GM19324 (cell line): Measurements from ENCODE around the gene ADAM23.

Experiments used
- ATAC-seq: cut with Tn5 transposase; IDR thresholded peaks from one replicate; pipeline ENCODE4 v1.9.1; 2021; ENCODE audit warnings: mild to moderate bottlenecking, moderate library complexity; ENCODE audit not compliant: unreplicated experiment, low FRiP score

The ADAM23 gene

GRCh38 chr2:206442474-206442832 lies 879 bp upstream of the ADAM23 start:
- ATAC-seq: no peak

- ATAC-seq: peak; percentile 50
Measured at GRCh38 chr2:206443735-206444527, 599 bp downstream of the ADAM23 start.

- no peak for ATAC-seq
Measured at GRCh38 chr2:206445948-206446347, 2.6 kb downstream of the ADAM23 start.

- no peak for ATAC-seq
Measured at GRCh38 chr2:206452242-206452641, 8.9 kb downstream of the ADAM23 start.

GRCh38 chr2:206452750-206453149 lies 9.4 kb downstream of the ADAM23 start:
- no peak for ATAC-seq

- no peak for ATAC-seq
Measured at GRCh38 chr2:206456078-206456754, 12.9 kb downstream of the ADAM23 start.

GRCh38 chr2:206457188-206457634 lies 13.9 kb downstream of the ADAM23 start:
- peak; percentile 91 for ATAC-seq

- ATAC-seq: no peak
Measured at GRCh38 chr2:206462240-206462854, 19.0 kb downstream of the ADAM23 start.

- ATAC-seq: no peak
Measured at GRCh38 chr2:206463685-206464084, 20.4 kb downstream of the ADAM23 start.

- ATAC-seq: no peak
Measured at GRCh38 chr2:206464597-206464996, 21.3 kb downstream of the ADAM23 start.

- ATAC-seq: no peak
Measured at GRCh38 chr2:206471524-206472062, 28.3 kb downstream of the ADAM23 start.

- no peak for ATAC-seq
Measured at GRCh38 chr2:206472094-206472493, 28.8 kb downstream of the ADAM23 start.

GRCh38 chr2:206474099-206474498 lies 30.8 kb downstream of the ADAM23 start:
- ATAC-seq: no peak

GRCh38 chr2:206477296-206477695 lies 34.0 kb downstream of the ADAM23 start:
- no peak for ATAC-seq

- ATAC-seq: no peak
Measured at GRCh38 chr2:206478340-206478739, 35.0 kb downstream of the ADAM23 start.

- no peak for ATAC-seq
Measured at GRCh38 chr2:206480161-206480560, 36.8 kb downstream of the ADAM23 start.

- ATAC-seq: no peak
Measured at GRCh38 chr2:206480620-206481019, 37.3 kb downstream of the ADAM23 start.

- ATAC-seq: no peak
Measured at GRCh38 chr2:206481056-206481455, 37.7 kb downstream of the ADAM23 start.

- no peak for ATAC-seq
Measured at GRCh38 chr2:206482123-206482522, 38.8 kb downstream of the ADAM23 start.

GRCh38 chr2:206482633-206483032 lies 39.3 kb downstream of the ADAM23 start:
- ATAC-seq: no peak

- ATAC-seq: no peak
Measured at GRCh38 chr2:206488053-206488452, 44.7 kb downstream of the ADAM23 start.
